Gastroesophageal sphincter (tissue), 3 donors: ENCODE results near the gene FRMD1.

ENCODE experiments used
- CTCF ChIP-seq, 4 experiments: fragments of 200-600 bp in 2 of 4; fragments of 450-650 bp in 2 of 4; sonication (generic) in 1 of 4; IDR thresholded peaks; one replicate each; pipeline ENCODE4 v1.5.1; 2017 to 2019; ENCODE audit warnings: antibody characterized with exemption in 4 of 4, mild to moderate bottlenecking in 2 of 4, moderate library complexity in 2 of 4
- EP300 ChIP-seq: sonication (generic); formaldehyde crosslinking; IDR thresholded peaks from one replicate; pipeline ENCODE4 v1.6.1; 2017; ENCODE audit warnings: antibody characterized with exemption, mild to moderate bottlenecking
- POLR2A ChIP-seq, 2 donors: fragments of 450-650 bp; IDR thresholded peaks; one replicate each; pipeline ENCODE4 v1.6.1; 2017; ENCODE audit warnings: antibody characterized with exemption in 2 of 2, mild to moderate bottlenecking in 2 of 2, moderate library complexity in 1 of 2
- POLR2AphosphoS5 ChIP-seq: sonication (generic); formaldehyde crosslinking; IDR thresholded peaks from one replicate; pipeline ENCODE4 v1.6.1; 2017; ENCODE audit warnings: antibody characterized with exemption

GRCh38 chr6:168031411-168031971 lies 47.5 kb downstream of the FRMD1 start:
- TF ChIP-seq CTCF (IDR thresholded peaks at IDR 0.05), result no peak
- no peak for TF ChIP-seq POLR2A (IDR thresholded peaks at IDR 0.05)
- TF ChIP-seq EP300, result no peak
- no peak for TF ChIP-seq POLR2AphosphoS5
